ENCODE data around the gene LRRC74A. TPM values are rescaled to one million over a fixed set of nuclear protein-coding genes. Genes with fewer than 3 reads are reported as not detected.
A peak's percentile ranks its signal among the peaks of the same experiment; 100 is the strongest.

Gene LRRC74A
- total RNA-seq, 4 donors from 2014 or later: not detected

DNA sequence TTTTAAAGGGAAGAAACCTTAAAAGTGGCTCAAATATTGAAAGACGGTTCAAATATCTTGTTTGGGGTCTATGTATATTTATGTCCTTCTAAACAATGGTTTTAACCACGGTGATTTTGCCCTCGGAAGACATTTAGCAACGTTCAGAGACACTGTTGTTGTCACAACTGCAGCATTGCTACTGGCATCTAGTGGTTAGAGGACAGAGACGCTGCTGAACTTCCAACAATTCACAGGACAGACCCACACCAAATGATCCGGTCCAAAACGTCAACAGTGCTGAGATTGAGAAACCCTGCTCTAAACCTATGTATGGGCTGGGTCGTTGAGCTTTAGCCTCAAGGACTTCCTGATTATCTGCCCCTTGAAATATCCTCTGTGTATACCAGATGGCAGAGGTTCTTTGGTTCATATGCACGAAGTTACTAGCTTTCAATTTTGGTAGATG, 15.2 kb upstream of the LRRC74A start:
- Histone ChIP-seq H3K27me3 (no peaks in the 10 kb centered on the region), H3K36me3 (peaks cover 3 to 35% (median 35%) of the 10 kb centered on the region in 4 donors), H3K4me1 (peaks cover 24 to 31% (median 27%) of the 10 kb centered on the region in 4 donors), H3K9me3 (no peaks in the 10 kb centered on the region), H3K4me3 (peak overlapping the region; percentile 84 to 97 (median 92)), H3K27ac (replicated peaks in 1 of 4) (peak overlapping the region in 2 of 4 donors; percentile 28 to 44)
- peak; percentile 53 for DNase-seq (ENCODE audit: extremely low spot score)
- no peak for TF ChIP-seq EP300 (IDR thresholded peaks at IDR 0.05)
- no peak for TF ChIP-seq POLR2A (IDR thresholded peaks at IDR 0.05; ENCODE audit: low read depth)
- TF ChIP-seq POLR2AphosphoS5 (IDR thresholded peaks at IDR 0.05): peak in 1 of 2 donors; percentile 30
- TF ChIP-seq, protein P1, sequence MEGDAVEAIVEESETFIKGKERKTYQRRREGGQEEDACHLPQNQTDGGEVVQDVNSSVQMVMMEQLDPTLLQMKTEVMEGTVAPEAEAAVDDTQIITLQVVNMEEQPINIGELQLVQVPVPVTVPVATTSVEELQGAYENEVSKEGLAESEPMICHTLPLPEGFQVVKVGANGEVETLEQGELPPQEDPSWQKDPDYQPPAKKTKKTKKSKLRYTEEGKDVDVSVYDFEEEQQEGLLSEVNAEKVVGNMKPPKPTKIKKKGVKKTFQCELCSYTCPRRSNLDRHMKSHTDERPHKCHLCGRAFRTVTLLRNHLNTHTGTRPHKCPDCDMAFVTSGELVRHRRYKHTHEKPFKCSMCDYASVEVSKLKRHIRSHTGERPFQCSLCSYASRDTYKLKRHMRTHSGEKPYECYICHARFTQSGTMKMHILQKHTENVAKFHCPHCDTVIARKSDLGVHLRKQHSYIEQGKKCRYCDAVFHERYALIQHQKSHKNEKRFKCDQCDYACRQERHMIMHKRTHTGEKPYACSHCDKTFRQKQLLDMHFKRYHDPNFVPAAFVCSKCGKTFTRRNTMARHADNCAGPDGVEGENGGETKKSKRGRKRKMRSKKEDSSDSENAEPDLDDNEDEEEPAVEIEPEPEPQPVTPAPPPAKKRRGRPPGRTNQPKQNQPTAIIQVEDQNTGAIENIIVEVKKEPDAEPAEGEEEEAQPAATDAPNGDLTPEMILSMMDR (IDR thresholded peaks at IDR 0.05): peak in 2 of 3 experiments; percentile 16 to 42
- 21% methylated on average over 8 of the region's 9 CpGs for WGBS
- intact Hi-C loops (cut with DNase I): no loop called here

DNA sequence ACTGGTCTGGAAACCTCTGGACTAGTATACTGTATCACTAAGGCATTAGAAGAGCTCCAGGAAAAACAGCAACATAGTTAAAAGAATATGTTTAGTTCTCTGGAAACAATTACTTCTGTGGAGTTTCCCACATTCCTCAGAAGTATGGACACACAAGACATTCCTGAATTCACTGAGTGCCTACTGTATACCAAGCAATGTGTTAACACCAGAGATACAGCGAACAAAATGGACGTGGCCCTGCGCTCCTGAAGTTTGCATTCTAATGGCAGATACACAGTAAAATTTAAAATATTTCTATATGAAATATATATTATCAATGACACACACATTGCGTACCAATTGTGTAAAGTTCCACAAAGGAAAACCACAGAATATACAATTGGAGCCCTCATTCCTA, 14.6 kb upstream of the LRRC74A start:
- Histone ChIP-seq H3K36me3 (peaks cover 3 to 30% (median 29%) of the 10 kb centered on the region in 4 donors), H3K4me1 (peaks cover 24 to 31% (median 27%) of the 10 kb centered on the region in 4 donors), H3K9me3 (no peaks in the 10 kb centered on the region), H3K27me3 (no peaks in the 10 kb centered on the region), H3K27ac (replicated peaks in 1 of 4) (peak overlapping the region; percentile 82 to 90 (median 86)), H3K4me3 (peak overlapping the region; percentile 84 to 97 (median 92))
- intact Hi-C loops (cut with DNase I): no loop called here
- 69% methylated on average over 4 of the region's 4 CpGs for WGBS
- no peak for DNase-seq (ENCODE audit: extremely low spot score)
- TF ChIP-seq, protein P1 (IDR thresholded peaks at IDR 0.05): no peak
- no peak for TF ChIP-seq EP300 (IDR thresholded peaks at IDR 0.05)
- no peak for TF ChIP-seq POLR2A (IDR thresholded peaks at IDR 0.05; ENCODE audit: low read depth)
- no peak for TF ChIP-seq POLR2AphosphoS5 (IDR thresholded peaks at IDR 0.05)

DNA sequence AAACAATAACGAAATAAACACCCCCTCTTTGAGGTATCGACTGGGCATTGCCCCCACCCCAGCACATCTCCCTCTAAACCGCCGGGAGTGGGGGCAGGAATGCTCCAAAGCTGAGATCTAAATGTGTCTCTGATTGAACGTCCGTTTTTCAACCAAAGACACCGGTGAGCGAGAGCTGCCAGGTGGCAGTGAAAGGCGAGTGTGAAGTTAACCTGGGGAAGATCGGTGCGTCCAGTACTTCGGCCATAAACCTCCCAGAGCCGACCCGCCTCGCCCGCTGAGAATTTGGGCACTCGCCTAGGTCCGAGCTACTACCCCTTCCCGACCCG, 14.2 kb upstream of the LRRC74A start:
- TF ChIP-seq POLR2A (IDR thresholded peaks at IDR 0.05; ENCODE audit: low read depth) (no peak), EP300 (IDR thresholded peaks at IDR 0.05) (no peak), POLR2AphosphoS5 (IDR thresholded peaks at IDR 0.05) (no peak)
- TF ChIP-seq, protein P1 (IDR thresholded peaks at IDR 0.05): no peak
- intact Hi-C loops (cut with DNase I): no loop called here

DNA sequence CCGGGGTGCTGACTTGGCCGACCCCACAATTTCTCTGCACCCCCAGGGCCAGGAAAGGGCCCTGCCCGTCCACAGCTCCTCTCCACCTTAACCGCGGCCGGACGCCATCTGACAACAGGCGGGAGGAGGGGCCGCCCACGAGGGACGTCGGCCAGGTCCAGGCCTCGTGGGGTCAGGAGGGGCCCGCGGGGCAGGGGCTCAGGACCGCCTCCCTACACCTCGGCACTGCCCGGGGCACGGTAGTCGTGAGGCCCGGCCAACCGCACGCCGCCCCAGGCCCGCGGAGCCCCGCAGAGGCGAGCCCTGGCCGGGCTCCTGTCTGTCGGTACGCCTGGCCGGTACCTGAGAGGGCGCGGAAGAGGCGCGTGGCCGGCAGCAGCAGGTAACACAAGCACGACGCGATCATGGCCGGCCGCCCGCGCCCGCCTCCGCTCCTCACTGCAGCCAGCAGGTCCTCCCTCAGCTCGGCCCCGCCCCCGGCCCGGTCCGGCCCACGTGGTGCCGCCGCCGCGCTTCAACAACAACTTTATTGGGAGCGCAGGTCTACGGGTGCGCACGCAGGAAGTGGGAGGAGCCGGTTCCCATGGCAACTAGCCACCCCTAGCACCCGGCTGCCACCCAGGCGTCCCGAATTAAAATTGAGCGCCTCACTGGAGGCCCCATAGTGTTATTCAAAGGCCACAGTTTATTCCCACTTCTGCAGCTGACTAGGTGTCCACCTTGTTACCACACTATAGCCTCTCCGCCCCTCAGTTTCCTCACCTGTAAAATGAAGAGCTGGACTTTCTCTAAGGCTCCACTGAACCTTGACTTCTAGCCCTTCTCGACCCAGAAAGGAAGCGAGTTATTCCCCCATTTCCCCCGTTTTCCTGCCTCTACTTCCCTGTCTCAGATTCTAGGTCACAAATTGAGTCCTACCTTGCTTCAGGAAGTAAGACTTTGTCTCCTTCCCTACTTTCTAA, 13.5 kb upstream of the LRRC74A start, which contains the start of gene ANGEL1:
Gene ANGEL1, minus strand, starts transcription at position 461 of the 962 bp plus-strand sequence. Its CDS starts 55 bp downstream, at position 406.
- Histone ChIP-seq H3K4me3 (peak within 1 kb of the TSS; percentile 84 to 97 (median 92)), H3K9me3 (no peaks in the 10 kb centered on the region)
- WGBS: 26% methylated on average over 9 of the region's 69 CpGs

More for the DNA sequence above, 14.2 kb upstream of the LRRC74A start:
- no peaks in the 10 kb centered on the region for H3K9me3 ChIP-seq
- H3K27ac ChIP-seq (replicated peaks in 1 of 4): peak overlapping the region; percentile 82 to 90 (median 86)
- H3K36me3 ChIP-seq: peaks cover 0 to 25% (median 24%) of the 10 kb centered on the region in 4 donors
- DNase-seq (ENCODE audit: extremely low spot score): no peak
- H3K4me3 ChIP-seq: peak overlapping the region; percentile 84 to 97 (median 92)
- no peaks in the 10 kb centered on the region for H3K27me3 ChIP-seq
- peaks cover 24 to 31% (median 27%) of the 10 kb centered on the region in 4 donors for H3K4me1 ChIP-seq
- 0% methylated on average over 19 of the region's 20 CpGs for WGBS

More for the DNA sequence above, 13.5 kb upstream of the LRRC74A start, which contains the start of gene ANGEL1:
- Histone ChIP-seq H3K27me3 (no peaks in the 10 kb centered on the region), H3K27ac (replicated peaks in 1 of 4) (peak within 1 kb of the TSS; percentile 82 to 90 (median 86)), H3K4me1 (peaks cover 21 to 31% (median 27%) of the 10 kb centered on the region in 4 donors), H3K36me3 (peaks cover 0 to 18% (median 17%) of the 10 kb centered on the region in 4 donors)
- peak; percentile 99 for DNase-seq (ENCODE audit: extremely low spot score)
- TF ChIP-seq POLR2AphosphoS5 (IDR thresholded peaks at IDR 0.05) (peak; percentile 91 to 95), EP300 (IDR thresholded peaks at IDR 0.05) (no peak), POLR2A (IDR thresholded peaks at IDR 0.05; ENCODE audit: low read depth) (peak; percentile 64)
- TF ChIP-seq, protein P1 (IDR thresholded peaks at IDR 0.05): peak in 1 of 3 experiments; percentile 45
- intact Hi-C loops (cut with DNase I): no loop called here
